SK-N-SH (cell line): ENCODE measurements around the gene LCN15. TPM values are rescaled to one million over a fixed set of nuclear protein-coding genes. Genes with fewer than 3 reads are reported as not detected.
A peak's percentile ranks its signal among the peaks of the same experiment; 100 is the strongest.

Source experiments
- CTCF ChIA-PET: fragments of 300-600, 350-600 bp; formaldehyde crosslinking; extraction: SDS; loops from one replicate; lab custom pipeline; 2021; lab: Yijun Ruan, JAX
- POLR2A ChIA-PET: fragments of 350-600 bp; sonication (Branson Sonifier 250); formaldehyde crosslinking; extraction: SDS; loops from one replicate; lab custom pipeline; 2020; ENCODE audit warnings: antibody characterized with exemption, inconsistent platforms; lab: Yijun Ruan, JAX
- DNase-seq: peaks from one replicate; pipeline ENCODE4 v3.0.0; 2012
- H2AFZ ChIP-seq: fragments of 200-600 bp; sonication (generic); 2 replicates; pipeline ENCODE4 v1.8.1; 2016; ENCODE audit warnings: antibody characterized with exemption, mild to moderate bottlenecking, low read depth
- H3F3A ChIP-seq: fragments of 200-600 bp; sonication (generic); replicated peaks from 2 replicates; pipeline ENCODE3; 2016; ENCODE audit warnings: antibody characterized with exemption, mild to moderate bottlenecking; ENCODE audit not compliant: insufficient read depth
- H3K27ac ChIP-seq, 2 experiments: fragments of 200-500 bp in 1 of 2; fragments of 200-600 bp in 1 of 2; sonication (Bioruptor generic) in 1 of 2; sonication (generic), shearing (Covaris generic) in 1 of 2; 2 replicates each; pipeline versions ENCODE4 v1.5.1 to v1.6.1; 2014 to 2016; ENCODE audit warnings: low read depth in 2 of 2, inconsistent platforms in 1 of 2, low read length in 1 of 2, mild to moderate bottlenecking in 1 of 2, mixed read lengths in 1 of 2
- H3K27me3 ChIP-seq: fragments of 200-600 bp; sonication (generic), shearing (Covaris generic); 2 replicates; pipeline ENCODE4 v1.6.1; 2016; ENCODE audit warnings: mixed run types; ENCODE audit not compliant: insufficient read depth
- H3K36me3 ChIP-seq, 2 experiments: fragments of 200-500 bp in 1 of 2; fragments of 200-600 bp in 1 of 2; sonication (Bioruptor generic) in 1 of 2; sonication (generic) in 1 of 2; replicated peaks in 1 of 2; 2 replicates each; pipeline versions ENCODE3 to v1.5.1; 2014 to 2016; ENCODE audit warnings: low read length in 1 of 2, mild to moderate bottlenecking in 1 of 2; ENCODE audit not compliant: insufficient read depth in 2 of 2, control insufficient read depth in 1 of 2
- H3K4me1 ChIP-seq, 2 experiments: fragments of 200-500 bp in 1 of 2; fragments of 200-600 bp in 1 of 2; sonication (Bioruptor generic) in 1 of 2; sonication (generic), shearing (Covaris generic) in 1 of 2; 2 replicates each; pipeline versions ENCODE4 v1.5.1 to v1.6.1; 2014 to 2016; ENCODE audit warnings: low read depth in 1 of 2, low read length in 1 of 2, mixed run types in 1 of 2; ENCODE audit not compliant: insufficient read depth in 2 of 2, control insufficient read depth in 1 of 2
- H3K4me2 ChIP-seq: fragments of 200-600 bp; sonication (generic), shearing (Covaris generic); 2 replicates; pipeline ENCODE4 v1.6.1; 2017; ENCODE audit warnings: mixed run types
- H3K4me3 ChIP-seq, 2 experiments: fragments of 200-500 bp in 1 of 2; fragments of 200-600 bp in 1 of 2; sonication (Bioruptor generic) in 1 of 2; sonication (generic), shearing (Covaris generic) in 1 of 2; 2 replicates each; pipeline versions ENCODE4 v1.5.1 to v1.8.1; 2014 to 2016; ENCODE audit warnings: low read depth in 2 of 2, inconsistent platforms in 1 of 2, low read length in 1 of 2, mild to moderate bottlenecking in 1 of 2, mixed read lengths in 1 of 2, moderate library complexity in 1 of 2
- H3K79me2 ChIP-seq: fragments of 200-600 bp; sonication (generic); 2 replicates; pipeline ENCODE4 v1.8.1; 2017; ENCODE audit warnings: mild to moderate bottlenecking; ENCODE audit not compliant: insufficient read depth
- H3K9ac ChIP-seq: fragments of 200-600 bp; sonication (generic); 2 replicates; pipeline ENCODE4 v1.6.1; 2017; ENCODE audit warnings: mixed run types
- H3K9me2 ChIP-seq: fragments of 200-600 bp; sonication (generic); 2 replicates; pipeline ENCODE4 v1.6.1; 2017; ENCODE audit warnings: mixed run types
- H3K9me3 ChIP-seq: fragments of 200-600 bp; sonication (generic); 2 replicates; pipeline ENCODE4 v1.6.1; 2017; ENCODE audit warnings: mixed run types, mild to moderate bottlenecking, moderate library complexity
- H4K20me1 ChIP-seq: fragments of 200-600 bp; sonication (generic); 2 replicates; pipeline ENCODE4 v1.6.1; 2017; ENCODE audit warnings: mild to moderate bottlenecking, mixed run types; ENCODE audit not compliant: insufficient read depth
- CTCF ChIP-seq: fragments of 200-600 bp; sonication (generic); IDR thresholded peaks from 2 replicates; pipeline ENCODE4 v1.6.1; 2017; ENCODE audit warnings: antibody characterized with exemption, mild to moderate bottlenecking, moderate library complexity
- ELF1 ChIP-seq: IDR thresholded peaks from 2 replicates; pipeline ENCODE4 v1.4.0; 2012
- FOSL2 ChIP-seq: IDR thresholded peaks from 2 replicates; pipeline ENCODE4 v1.4.0; 2012; ENCODE audit warnings: low read depth, mild to moderate bottlenecking, moderate library complexity, borderline replicate concordance
- FOXJ3 ChIP-seq: sonication (generic); formaldehyde crosslinking; IDR thresholded peaks from 2 replicates; pipeline ENCODE4 v1.5.1; 2020; ENCODE audit warnings: mild to moderate bottlenecking, missing genetic modification reagents
- FOXM1 ChIP-seq: IDR thresholded peaks from 2 replicates; pipeline ENCODE4 v1.4.0; 2012; ENCODE audit warnings: low read depth, mild to moderate bottlenecking
- GABPA ChIP-seq: IDR thresholded peaks from 2 replicates; pipeline ENCODE4 v1.4.0; 2012; ENCODE audit warnings: low read depth, mild to moderate bottlenecking
- GATA2 ChIP-seq: sonication (generic); formaldehyde crosslinking; IDR thresholded peaks from 2 replicates; pipeline ENCODE4 v1.5.0; 2020; ENCODE audit warnings: mild to moderate bottlenecking, missing genetic modification reagents
- IRF3 ChIP-seq: fragments of 150-350 bp; IDR thresholded peaks from 2 replicates; pipeline ENCODE4 v1.6.1; 2016; ENCODE audit warnings: mild to moderate bottlenecking, low read depth, low read length
- MXI1 ChIP-seq: IDR thresholded peaks from 2 replicates; pipeline ENCODE4 v1.6.1; 2012; ENCODE audit warnings: mild to moderate bottlenecking, low read depth, low read length, improper control_type of control experiment
- NFIC ChIP-seq: IDR thresholded peaks from 2 replicates; pipeline ENCODE4 v1.4.0; 2012; ENCODE audit warnings: borderline replicate concordance
- NRF1 ChIP-seq: IDR thresholded peaks from 2 replicates; pipeline ENCODE4 v1.6.1; 2012; ENCODE audit warnings: low read depth, mild to moderate bottlenecking, low read length
- PBX3 ChIP-seq: IDR thresholded peaks from 2 replicates; pipeline ENCODE4; 2012
- POLR2AphosphoS5 ChIP-seq: IDR thresholded peaks from 2 replicates; pipeline ENCODE4 v1.6.1; 2012; ENCODE audit warnings: low read depth, low read length
- REST ChIP-seq: IDR thresholded peaks from 2 replicates; pipeline ENCODE4 v1.6.1; 2012; ENCODE audit warnings: mild to moderate bottlenecking, low read depth, low read length, moderate library complexity
- RFX5 ChIP-seq: IDR thresholded peaks from 2 replicates; pipeline ENCODE4 v1.6.1; 2012; ENCODE audit warnings: mild to moderate bottlenecking, improper control_type of control experiment, low read length
- SMC3 ChIP-seq: IDR thresholded peaks from 2 replicates; pipeline ENCODE4 v1.6.1; 2012; ENCODE audit warnings: low read depth, low read length, improper control_type of control experiment
- TAF1 ChIP-seq: IDR thresholded peaks from 2 replicates; pipeline ENCODE4 v1.6.1; 2012; ENCODE audit warnings: low read depth, mild to moderate bottlenecking, low read length, moderate library complexity, borderline replicate concordance
- USF1 ChIP-seq: IDR thresholded peaks from 2 replicates; pipeline ENCODE4 v1.4.0; 2012; ENCODE audit warnings: low read depth, borderline replicate concordance
- WGBS: methylation state at CpG from one replicate; pipeline ENCODE4 v1.1.6; 2017; ENCODE audit warnings: low lambda C conversion rate; 5-methylcytosine and 5-hydroxymethylcytosine counted together
- polyA plus RNA-seq, 3 experiments: library from polyadenylated mRNA; depleted of rRNA; stranded (reverse); fragments of >200 nt; gene quantifications; 2 replicates each; pipeline ENCODE4 v1.2.3, GENCODE V29; 2012

The LCN15 gene
- polyA plus RNA-seq, 1 of the 3 experiments (the other 2 are of a cell fraction): 0.08 TPM

GRCh38 chr9:136762915-136763648, 1.2 kb downstream of the LCN15 start:
- ChIA-PET POLR2A (interaction anchor here (0.6 kb wide), 1 partner anchor 394 kb away, joined by 3 read pairs; no protein-coding TSS in a partner anchor), CTCF (interaction anchor here (0.5 to 3.5 kb wide), 8 partner anchors 15 to 660 kb away, joined by 3 to 17 read pairs (median 3); partner anchors contain the start of genes EXD3 and NOXA1)
- Histone ChIP-seq H2AFZ (no peak overlapping the region), H3F3A (no peaks in the 10 kb centered on the region), H3K79me2 (no peaks in the 10 kb centered on the region), H3K4me3 (no peak overlapping the region), H3K9me3 (no peaks in the 10 kb centered on the region), H3K9me2 (no peaks in the 10 kb centered on the region), H3K27me3 (no peaks in the 10 kb centered on the region; the same call in 1 of the 2 replicates), H3K27ac (no peak overlapping the region), H3K4me2 (no peak overlapping the region), H4K20me1 (no peaks in the 10 kb centered on the region), H3K9ac (no peak overlapping the region)
- DNase-seq: peak; percentile 96
- WGBS: 36% methylated on average over 28 of the region's 37 CpGs
- TF ChIP-seq NFIC (no peak), USF1 (no peak), ELF1 (no peak), GABPA (no peak), SMC3 (no peak), NRF1 (no peak)
- TF ChIP-seq, all 33 proteins: peak for 0
- peaks cover 0 to 13% of the 10 kb centered on the region in 2 experiments; a peak in 1 of 4 replicates for H3K4me1 ChIP-seq
- H3K36me3 ChIP-seq: no peaks in the 10 kb centered on the region

- Histone ChIP-seq H3K27ac (no peak overlapping the region), H3F3A (no peaks in the 10 kb centered on the region), H3K9me2 (no peaks in the 10 kb centered on the region), H2AFZ (no peak overlapping the region), H3K79me2 (no peaks in the 10 kb centered on the region), H3K36me3 (no peaks in the 10 kb centered on the region), H3K4me1 (peaks cover 0 to 16% of the 10 kb centered on the region in 2 experiments; a peak in 1 of 4 replicates), H3K4me3 (no peak overlapping the region), H4K20me1 (no peaks in the 10 kb centered on the region), H3K4me2 (no peak overlapping the region), H3K9me3 (no peaks in the 10 kb centered on the region), H3K9ac (no peak overlapping the region), H3K27me3 (no peaks in the 10 kb centered on the region; the same call in 1 of the 2 replicates)
- no peak for DNase-seq
- CTCF ChIA-PET: interaction anchor here (0.6 to 3.5 kb wide), 8 partner anchors 13 to 661 kb away, joined by 3 to 19 read pairs (median 3); partner anchors contain the start of genes EXD3, LCN6 and NOXA1
- WGBS: 96% methylated on average over 11 of the region's 17 CpGs
- POLR2A ChIA-PET: interaction anchor here (0.6 kb wide), 1 partner anchor 395 kb away, joined by 3 read pairs; no protein-coding TSS in a partner anchor
- TF ChIP-seq RFX5 (no peak), FOXM1 (no peak), IRF3 (no peak), FOSL2 (no peak), POLR2AphosphoS5 (no peak), PBX3 (no peak), TAF1 (no peak), CTCF (no peak), REST (no peak), MXI1 (no peak), FOXJ3 (CRISPR knock-in tag) (no peak), NFIC (no peak), GATA2 (no peak)
These were observed 2.1 kb downstream of the LCN15 start for GRCh38 chr9:136762221-136762691.
